ENCODE results near the gene LRRC45.
A peak's percentile ranks its signal among the peaks of the same experiment; 100 is the strongest.
"Not testable (repeated sequence)": the region's sequence is repeated elsewhere in the genome, so short reads cannot be mapped to it uniquely, and the experiment has no call there.

LRRC45 gene

DNA sequence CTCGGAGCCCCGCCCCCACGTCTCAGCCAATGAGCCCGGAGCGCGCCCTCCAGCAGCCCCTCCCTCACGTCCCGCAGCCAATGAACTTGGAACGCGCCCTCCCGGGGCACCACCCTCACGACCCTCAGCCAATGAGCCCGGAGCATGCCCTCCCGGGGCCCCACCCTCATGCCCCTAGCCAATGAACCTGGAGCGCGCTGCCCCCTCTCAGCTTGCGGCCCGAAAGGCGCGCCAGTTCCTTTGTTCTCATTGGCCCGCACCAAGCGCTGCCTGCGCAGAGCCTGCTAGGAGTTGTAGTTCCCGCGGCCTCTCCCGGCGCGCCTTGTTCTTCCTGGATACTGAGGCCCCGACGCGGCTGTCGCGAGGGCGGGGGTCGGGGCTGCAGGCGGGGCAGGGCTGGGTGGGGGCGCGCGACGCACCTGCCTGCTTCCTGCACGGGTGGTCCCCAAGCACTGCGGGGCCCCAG is at the start of gene LRRC45:
Gene LRRC45 (plus strand): TSS at position 325 of the 466 bp plus-strand sequence. CDS start 339 bp downstream, outside the sequence.
- DNase-seq = peak; percentile 100

- no peak for DNase-seq
These were observed 49.7 kb upstream of the LRRC45 start for GRCh38 chr17:81973432-81973831.

DNA sequence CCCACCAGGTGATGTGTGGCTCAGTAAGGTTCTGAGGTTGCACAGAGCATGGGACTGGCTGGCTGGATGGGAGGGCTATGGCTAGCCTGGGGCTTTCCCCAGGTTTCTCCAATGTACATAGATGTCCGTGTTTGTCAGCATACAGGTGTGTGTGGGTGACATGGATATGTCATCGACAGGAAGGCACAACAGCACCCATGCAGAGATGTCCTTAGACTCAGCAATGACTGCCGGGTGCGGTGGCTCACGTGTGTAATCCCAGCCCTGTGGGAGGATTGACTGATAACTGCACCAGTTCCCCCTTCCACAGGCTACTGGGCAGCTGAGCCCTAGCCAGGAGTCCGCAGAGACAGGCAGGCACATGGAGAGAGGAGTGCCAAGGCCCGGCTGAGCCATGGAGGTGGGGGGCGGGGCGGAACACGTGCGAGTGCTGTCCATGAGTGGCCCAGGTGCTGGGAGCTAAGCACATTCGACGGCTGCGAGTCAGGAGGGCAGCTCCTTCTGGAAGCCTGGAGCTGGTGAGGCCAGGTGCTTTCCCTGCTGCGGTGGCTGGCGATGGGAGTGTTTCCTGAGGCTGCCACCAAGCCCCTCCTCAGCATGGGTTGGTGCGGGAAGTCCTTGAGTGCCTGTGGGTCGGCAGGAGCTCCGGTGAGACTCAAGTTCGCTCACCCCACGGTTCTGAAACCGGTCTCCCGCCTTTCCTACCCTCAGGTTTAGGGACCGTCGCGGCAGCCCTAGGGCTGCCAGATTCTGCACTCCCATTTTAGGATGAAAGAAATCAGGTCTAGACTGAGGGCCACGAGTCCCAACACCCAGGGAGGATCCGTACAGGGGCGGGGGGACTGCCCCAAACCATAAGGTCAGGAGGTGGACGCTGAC is 46.5 kb upstream of the LRRC45 start:
- peak; percentile 26 to 35 for DNase-seq

DNA sequence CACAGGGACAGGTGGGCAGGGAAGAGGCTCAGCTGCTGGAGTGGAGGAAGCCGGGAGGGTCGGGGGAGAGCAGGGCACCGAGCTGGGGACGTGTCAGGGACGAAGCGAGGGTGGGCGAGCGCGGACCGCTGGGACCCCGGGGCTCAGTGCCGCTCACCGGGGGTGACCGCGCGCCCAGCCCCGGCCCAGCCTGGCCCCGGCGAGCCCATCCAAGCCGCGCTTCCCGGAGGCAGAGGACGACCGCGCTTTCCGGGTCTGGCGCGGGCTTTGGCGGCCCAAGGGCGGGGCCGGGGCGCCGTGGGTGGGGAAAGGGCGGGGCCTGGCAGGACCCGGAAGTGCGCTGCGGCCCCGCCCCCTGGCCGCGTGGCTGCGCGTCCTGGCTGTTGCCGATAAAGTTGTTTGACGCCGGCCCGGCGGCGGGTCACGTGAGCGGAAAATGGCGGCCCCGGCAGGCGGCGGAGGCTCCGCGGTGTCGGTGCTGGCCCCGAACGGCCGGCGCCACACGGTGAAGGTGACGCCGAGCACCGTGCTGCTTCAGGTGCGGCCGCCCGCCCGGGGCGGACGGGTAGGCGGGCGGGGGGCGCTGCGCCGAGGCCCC is 45.8 kb upstream of the LRRC45 start, which contains the start of gene ASPSCR1:
Gene ASPSCR1 (plus strand): TSS at position 419 of the 598 bp plus-strand sequence. CDS start 18 bp downstream, at position 437.
- peak; percentile 87 to 93 for DNase-seq

DNA sequence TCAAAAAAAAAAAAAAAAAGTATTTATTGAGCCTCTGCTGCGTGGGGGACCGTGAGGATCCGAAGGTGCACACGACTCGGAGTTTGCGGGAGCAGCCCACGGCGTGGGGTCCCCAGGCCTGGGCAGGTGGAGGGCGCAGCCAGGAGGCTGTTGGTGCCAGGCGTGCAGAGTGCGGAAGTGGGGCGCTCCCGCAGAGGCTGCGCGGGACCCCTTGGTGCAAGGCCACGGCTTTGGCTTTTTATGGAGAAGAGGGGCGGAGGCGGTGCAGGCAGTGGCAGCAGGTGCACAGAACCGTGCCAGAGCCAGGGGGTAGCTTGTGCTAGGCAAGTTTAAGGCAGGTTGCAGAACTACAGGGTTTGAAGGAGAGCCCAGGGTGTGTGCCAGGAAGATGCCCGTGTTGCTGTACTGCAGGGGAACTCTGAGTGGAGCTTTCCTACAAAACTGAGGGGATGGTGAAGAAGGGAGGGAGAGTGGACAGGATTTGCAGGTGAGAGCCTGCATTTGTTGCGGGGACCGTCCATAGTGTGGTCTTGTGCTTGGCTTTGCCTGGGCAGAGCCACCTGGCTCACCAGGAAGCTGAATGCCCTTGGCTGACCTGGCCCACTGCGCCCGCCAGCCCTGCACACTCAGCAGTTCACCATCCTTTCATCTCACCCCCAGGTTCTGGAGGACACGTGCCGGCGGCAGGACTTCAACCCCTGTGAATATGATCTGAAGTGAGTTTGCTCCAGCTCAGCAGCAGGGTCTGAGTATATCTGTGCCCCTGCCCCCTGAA is 44.4 kb upstream of the LRRC45 start:
- no peak for DNase-seq

GRCh38 chr17:81980122-81980521 is 43.0 kb upstream of the LRRC45 start:
- DNase-seq = no peak

- DNase-seq = no peak
These were observed 42.3 kb upstream of the LRRC45 start for GRCh38 chr17:81980707-81981343.

DNA sequence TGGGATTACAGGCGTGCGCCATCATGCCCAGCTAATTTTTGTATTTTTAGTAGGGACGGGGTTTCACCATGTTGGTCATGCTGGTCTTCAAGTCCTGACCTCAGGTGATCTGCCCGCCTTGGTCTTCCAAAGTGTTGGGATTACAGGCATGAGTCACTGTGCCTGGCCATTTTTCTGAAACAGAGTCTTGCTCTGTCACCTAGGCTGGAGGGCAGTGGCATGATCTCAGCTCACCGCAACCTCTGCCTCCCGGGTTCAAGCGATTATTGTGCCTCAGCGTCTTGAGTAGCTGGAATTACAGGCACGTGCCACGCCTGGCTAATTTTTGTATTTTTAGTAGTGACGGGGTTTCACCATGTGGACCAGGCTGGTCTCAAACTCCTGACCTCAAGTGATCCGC is 41.6 kb upstream of the LRRC45 start:
- DNase-seq = not testable (repeated sequence)

DNA sequence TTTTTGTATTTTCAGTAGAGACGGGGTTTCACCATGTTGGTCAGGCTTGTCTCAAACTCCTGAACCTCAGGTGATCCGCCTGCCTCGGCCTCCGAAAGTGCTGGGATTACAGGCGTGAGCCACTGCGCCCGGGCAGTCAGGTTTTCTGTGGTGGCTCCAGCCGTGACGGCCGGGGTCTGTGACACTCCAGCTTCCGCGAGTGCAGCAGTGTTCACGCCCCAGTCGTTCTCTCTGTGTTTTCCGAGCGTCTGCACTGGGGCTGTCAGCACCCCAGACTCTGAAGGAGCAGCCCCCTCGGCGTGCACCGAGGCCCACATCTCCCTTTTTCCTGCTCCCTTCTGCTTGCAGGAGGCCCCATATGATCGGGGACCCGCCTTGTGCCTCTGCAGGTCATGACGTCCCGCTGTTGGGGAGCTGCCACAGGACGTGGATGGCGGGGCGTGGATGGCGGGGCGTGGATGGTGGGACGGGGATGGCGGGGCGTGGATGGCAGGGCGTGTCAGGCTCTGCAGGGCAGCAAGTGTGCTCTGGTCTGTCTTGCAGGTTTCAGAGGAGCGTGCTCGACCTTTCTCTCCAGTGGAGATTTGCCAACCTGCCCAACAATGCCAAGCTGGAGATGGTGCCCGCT is 40.0 kb upstream of the LRRC45 start:
- DNase-seq = no peak

- no peak for DNase-seq
These were observed 39.3 kb upstream of the LRRC45 start for GRCh38 chr17:81983639-81984373.

GRCh38 chr17:81984773-81985410 is 38.2 kb upstream of the LRRC45 start:
- no peak for DNase-seq

GRCh38 chr17:81986606-81987005 is 36.5 kb upstream of the LRRC45 start:
- no peak for DNase-seq

DNA sequence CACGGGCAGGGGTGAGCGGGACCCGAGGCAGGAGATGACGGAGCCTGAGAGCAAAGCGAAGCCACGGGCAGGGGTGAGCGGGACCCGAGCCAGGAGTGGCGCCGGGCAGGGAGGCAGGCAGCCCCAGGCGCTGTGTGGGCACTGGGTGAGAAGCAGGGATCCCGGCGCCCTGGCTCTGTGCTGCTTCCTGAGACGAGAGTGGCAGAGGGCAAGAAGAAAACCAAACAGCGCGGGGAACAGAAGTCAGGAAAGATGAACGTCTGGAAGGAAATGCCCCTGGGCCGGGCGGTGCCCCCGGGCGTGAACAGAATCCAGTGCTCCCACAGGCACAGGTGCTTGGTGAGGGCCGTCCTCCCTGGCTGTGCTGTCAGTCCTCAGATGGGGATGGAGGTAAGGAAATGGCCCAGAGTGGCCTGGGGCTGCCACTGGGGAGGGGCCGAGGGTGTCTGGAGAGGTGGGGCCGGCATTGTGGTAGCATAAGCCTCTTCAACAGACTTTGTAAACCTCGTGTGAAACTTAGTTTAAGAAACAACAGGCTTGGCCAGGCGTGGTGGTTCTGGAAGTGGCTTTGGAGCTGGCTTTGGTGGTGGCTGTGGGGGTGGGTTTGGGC is 35.8 kb upstream of the LRRC45 start:
- no peak for DNase-seq

- no peak for DNase-seq
These were observed 32.0 kb upstream of the LRRC45 start for GRCh38 chr17:81990836-81991683.

GRCh38 chr17:81991684-81992305 is 31.3 kb upstream of the LRRC45 start:
- DNase-seq = no peak

DNA sequence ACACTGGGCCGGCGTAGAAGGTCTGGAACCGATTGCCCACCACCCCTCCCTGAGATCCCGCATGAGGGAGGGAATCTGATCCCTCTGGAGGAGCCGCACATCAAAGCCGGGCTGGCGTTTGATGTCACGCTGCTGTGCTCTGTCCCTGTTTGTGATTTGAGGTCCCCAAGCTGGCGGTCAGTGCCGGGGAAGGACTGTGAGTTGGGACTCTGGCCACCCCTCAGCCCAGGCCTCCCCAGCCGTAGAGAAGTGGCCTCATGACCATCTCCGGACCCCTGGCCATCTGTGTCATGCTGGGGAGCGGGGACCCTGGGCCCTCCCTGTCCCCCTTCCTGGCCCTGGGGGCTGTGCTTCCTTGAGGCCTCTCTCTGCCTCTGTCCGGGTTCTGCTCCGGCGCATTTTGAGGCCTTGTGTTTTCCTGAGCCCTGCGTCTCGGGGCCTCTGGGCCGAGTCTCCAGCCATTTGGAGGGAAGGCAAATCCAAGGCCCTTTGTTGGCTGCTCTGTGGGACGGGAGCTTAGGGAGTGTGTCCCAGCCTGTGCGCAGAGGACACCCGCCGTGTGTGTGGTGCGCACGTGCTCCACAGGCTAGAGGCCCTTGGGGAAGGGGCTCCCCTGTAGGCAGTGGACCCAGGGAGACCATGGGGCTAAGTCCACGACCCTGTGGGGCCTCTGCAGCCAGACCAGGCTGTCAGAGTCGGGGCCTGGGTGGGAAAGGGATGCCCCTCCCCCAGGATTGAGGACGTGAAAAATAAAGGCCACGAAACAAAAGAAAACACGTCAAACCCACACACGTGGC is 30.6 kb upstream of the LRRC45 start:
- no peak for DNase-seq

- no peak for DNase-seq
These were observed 29.1 kb upstream of the LRRC45 start for GRCh38 chr17:81993729-81994592.
